ENCODE measurements around the gene TRPM8. TPM values are rescaled to one million over a fixed set of nuclear protein-coding genes. Genes with fewer than 3 reads are reported as not detected.

TRPM8 gene
- total RNA-seq, 3 donors from 2014 or later (not counting 1 experiment from before 2014, with no cell fraction given) = not detected

DNA sequence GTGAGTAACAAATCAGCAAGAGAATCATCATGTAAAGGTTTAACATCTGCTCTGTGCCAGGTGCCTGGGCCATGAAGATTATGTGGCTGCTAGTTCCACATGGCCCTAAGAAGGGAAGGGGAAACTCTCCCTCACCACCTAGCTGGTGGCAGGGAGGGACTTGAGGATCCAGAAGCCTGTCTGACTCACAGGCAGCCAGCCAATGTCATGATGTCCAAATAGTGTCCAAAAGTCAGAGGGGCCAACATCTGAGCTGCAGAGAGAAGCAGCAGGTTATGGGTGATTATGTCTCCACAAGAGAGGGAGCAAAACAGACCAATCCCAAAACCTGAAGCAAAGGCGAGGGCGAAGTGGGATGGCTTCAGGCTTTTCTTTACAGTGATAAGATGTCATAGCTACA lies 71.4 kb downstream of the TRPM8 start:
- 100% methylated on average over 2 of the region's 2 CpGs for WGBS (ENCODE audit: insufficient coverage)
- peak overlapping the region; percentile 32 to 59 for H3K27ac Mint-ChIP-seq
- H3K4me1 Mint-ChIP-seq = peaks cover 50 to 57% of the 10 kb centered on the region in 2 donors

DNA sequence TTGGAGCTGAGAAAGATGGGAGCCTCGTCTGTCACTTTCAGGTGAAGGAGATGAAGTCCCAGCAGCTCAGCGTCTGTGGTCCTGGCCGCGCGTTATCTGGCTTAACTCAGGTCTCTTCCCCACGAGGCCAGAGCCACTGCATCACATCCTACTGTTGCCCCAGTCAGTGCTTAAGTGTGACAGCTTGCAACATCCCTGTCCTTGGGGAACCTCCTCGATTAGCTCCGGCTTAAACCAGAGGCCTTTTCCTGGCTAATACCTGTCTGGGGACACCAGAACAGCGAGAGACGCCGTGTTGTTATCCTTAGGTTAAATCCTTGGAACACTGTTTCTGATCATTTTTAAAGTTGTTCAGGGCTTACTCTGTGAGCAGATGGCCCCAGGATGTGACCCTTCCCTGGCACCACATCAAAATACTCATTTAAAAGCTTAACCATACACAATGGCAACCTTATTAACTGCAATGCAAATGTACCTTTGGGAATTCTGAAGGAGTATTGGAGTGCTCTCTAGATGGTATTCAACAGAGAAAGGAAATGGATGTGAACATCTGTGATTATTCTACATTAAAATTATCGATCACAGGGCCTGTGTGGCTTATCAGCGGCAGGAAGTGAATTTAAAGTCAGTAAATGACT lies 72.2 kb downstream of the TRPM8 start:
- Mint-ChIP-seq H3K36me3 (peaks cover 7% of the 10 kb centered on the region), H3K9me3 (no peaks in the 10 kb centered on the region), H3K27me3 (ENCODE audit: low read depth in 2 of 2) (peaks cover 3 to 9% of the 10 kb centered on the region in 2 donors), H3K4me1 (peaks cover 50 to 55% of the 10 kb centered on the region in 2 donors), H3K4me3 (peak overlapping the region; percentile 45), H3K27ac (peak overlapping the region; percentile 59 to 86)
- H3K36me3 ChIP-seq (ENCODE audit: control insufficient read depth, insufficient read depth, low read length) = no peaks in the 10 kb centered on the region
- peaks cover 55% of the 10 kb centered on the region for H3K4me1 ChIP-seq (ENCODE audit: control insufficient read depth, insufficient read depth, low read length)
- TF ChIP-seq, protein P1, sequence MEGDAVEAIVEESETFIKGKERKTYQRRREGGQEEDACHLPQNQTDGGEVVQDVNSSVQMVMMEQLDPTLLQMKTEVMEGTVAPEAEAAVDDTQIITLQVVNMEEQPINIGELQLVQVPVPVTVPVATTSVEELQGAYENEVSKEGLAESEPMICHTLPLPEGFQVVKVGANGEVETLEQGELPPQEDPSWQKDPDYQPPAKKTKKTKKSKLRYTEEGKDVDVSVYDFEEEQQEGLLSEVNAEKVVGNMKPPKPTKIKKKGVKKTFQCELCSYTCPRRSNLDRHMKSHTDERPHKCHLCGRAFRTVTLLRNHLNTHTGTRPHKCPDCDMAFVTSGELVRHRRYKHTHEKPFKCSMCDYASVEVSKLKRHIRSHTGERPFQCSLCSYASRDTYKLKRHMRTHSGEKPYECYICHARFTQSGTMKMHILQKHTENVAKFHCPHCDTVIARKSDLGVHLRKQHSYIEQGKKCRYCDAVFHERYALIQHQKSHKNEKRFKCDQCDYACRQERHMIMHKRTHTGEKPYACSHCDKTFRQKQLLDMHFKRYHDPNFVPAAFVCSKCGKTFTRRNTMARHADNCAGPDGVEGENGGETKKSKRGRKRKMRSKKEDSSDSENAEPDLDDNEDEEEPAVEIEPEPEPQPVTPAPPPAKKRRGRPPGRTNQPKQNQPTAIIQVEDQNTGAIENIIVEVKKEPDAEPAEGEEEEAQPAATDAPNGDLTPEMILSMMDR (IDR thresholded peaks at IDR 0.05) = no peak
- no peaks in the 10 kb centered on the region for H3K27me3 ChIP-seq (ENCODE audit: control insufficient read depth, insufficient read depth, low read length)
- H3K27ac ChIP-seq (ENCODE audit: low read length) = peak overlapping the region; percentile 66
- DNase-seq (no peak), ATAC-seq (no peak)
- WGBS (ENCODE audit: insufficient coverage) = 88% methylated on average over 13 of the region's 13 CpGs
- H3K9me3 ChIP-seq (ENCODE audit: control insufficient read depth, insufficient read depth, low read length) = peaks cover 5% of the 10 kb centered on the region
- no peak overlapping the region for H3K4me3 ChIP-seq (ENCODE audit: low read length)
- intact Hi-C loops (cut with micrococcal nuclease) = no loop called here

More for the DNA sequence above, 71.4 kb downstream of the TRPM8 start:
- TF ChIP-seq, protein P1 (IDR thresholded peaks at IDR 0.05) = no peak
- ATAC-seq (no peak), DNase-seq (no peak)
- peaks cover 50% of the 10 kb centered on the region for H3K4me1 ChIP-seq (ENCODE audit: control insufficient read depth, insufficient read depth, low read length)
- H3K9me3 ChIP-seq (ENCODE audit: control insufficient read depth, insufficient read depth, low read length) = peaks cover 5% of the 10 kb centered on the region
- no peak overlapping the region for H3K4me3 ChIP-seq (ENCODE audit: low read length)
- no peaks in the 10 kb centered on the region for H3K36me3 ChIP-seq (ENCODE audit: control insufficient read depth, insufficient read depth, low read length)
- peaks cover 7% of the 10 kb centered on the region for H3K36me3 Mint-ChIP-seq
- peak overlapping the region; percentile 52 for H3K4me3 Mint-ChIP-seq
- peak overlapping the region; percentile 66 for H3K27ac ChIP-seq (ENCODE audit: low read length)
- no peaks in the 10 kb centered on the region for H3K27me3 ChIP-seq (ENCODE audit: control insufficient read depth, insufficient read depth, low read length)
- H3K9me3 Mint-ChIP-seq = no peaks in the 10 kb centered on the region
- H3K27me3 Mint-ChIP-seq (ENCODE audit: low read depth in 2 of 2) = peaks cover 5 to 9% of the 10 kb centered on the region in 2 donors
- intact Hi-C loops (cut with micrococcal nuclease) = no loop called here

GRCh38 chr2:233990261-233990798 lies 73.2 kb downstream of the TRPM8 start:
- Histone ChIP-seq H3K9me3 (ENCODE audit: control insufficient read depth, insufficient read depth, low read length) (peaks cover 5% of the 10 kb centered on the region), H3K27ac (ENCODE audit: low read length) (peak overlapping the region; percentile 66), H3K4me3 (ENCODE audit: low read length) (no peak overlapping the region), H3K36me3 (ENCODE audit: control insufficient read depth, insufficient read depth, low read length) (no peaks in the 10 kb centered on the region), H3K27me3 (ENCODE audit: control insufficient read depth, insufficient read depth, low read length) (no peaks in the 10 kb centered on the region), H3K4me1 (ENCODE audit: control insufficient read depth, insufficient read depth, low read length) (peaks cover 56% of the 10 kb centered on the region)
- ATAC-seq (peak; percentile 85 to 92 (median 86)), DNase-seq (peak; percentile 65 to 90)
- intact Hi-C loops (cut with micrococcal nuclease) = loop anchor here (1.0 to 10.0 kb wide), 6 partner anchors 42 to 500 kb away; no protein-coding TSS in a partner anchor
- no peaks in the 10 kb centered on the region for H3K9me3 Mint-ChIP-seq
- peaks cover 7% of the 10 kb centered on the region for H3K36me3 Mint-ChIP-seq
- WGBS (ENCODE audit: insufficient coverage) = 29% methylated on average over 4 of the region's 6 CpGs
- TF ChIP-seq, protein P1 (IDR thresholded peaks at IDR 0.05) = no peak
- peak overlapping the region; percentile 45 for H3K4me3 Mint-ChIP-seq
- H3K4me1 Mint-ChIP-seq = peaks cover 48 to 50% of the 10 kb centered on the region in 2 donors
- H3K27ac Mint-ChIP-seq = peak overlapping the region; percentile 59 to 86
- H3K27me3 Mint-ChIP-seq (ENCODE audit: low read depth in 2 of 2) = peaks cover 0 to 5% of the 10 kb centered on the region in 2 donors

Measured in natural killer cell (primary cell).